AG04449 (cell line): ENCODE data around the gene ZFP2.
"Not testable (repeated sequence)": the region's sequence is repeated elsewhere in the genome, so short reads cannot be mapped to it uniquely, and the experiment has no call there.

Experiments used
- CTCF ChIA-PET: fragments of 350-600 bp; formaldehyde crosslinking; extraction: SDS; loops from one replicate; lab custom pipeline; 2021; ENCODE audit warnings: antibody characterized with exemption; lab: Yijun Ruan, JAX
- POLR2A ChIA-PET: fragments of 400-600, 350-600 bp; formaldehyde crosslinking; extraction: SDS; loops from one replicate; lab custom pipeline; 2020; ENCODE audit warnings: antibody characterized with exemption, inconsistent platforms; lab: Yijun Ruan, JAX
- DNase-seq: peaks from one replicate; pipeline ENCODE4 v3.0.0-alpha.2; 2010; ENCODE audit warnings: low read depth, low spot score
- H3K4me3 ChIP-seq: 2 replicates; pipeline ENCODE4 v1.5.1; 2011; ENCODE audit warnings: low read depth, mild to moderate bottlenecking, control low read depth, low read length
- TF ChIP-seq, protein P1 (sequence below): IDR thresholded peaks from one replicate; pipeline ENCODE4 v1.5.1; 2011; ENCODE audit warnings: mild to moderate bottlenecking, moderate library complexity, low read length, control low read depth, inconsistent platforms; ENCODE audit not compliant: insufficient read depth; ENCODE audit errors: missing control alignments

ZFP2 gene

DNA sequence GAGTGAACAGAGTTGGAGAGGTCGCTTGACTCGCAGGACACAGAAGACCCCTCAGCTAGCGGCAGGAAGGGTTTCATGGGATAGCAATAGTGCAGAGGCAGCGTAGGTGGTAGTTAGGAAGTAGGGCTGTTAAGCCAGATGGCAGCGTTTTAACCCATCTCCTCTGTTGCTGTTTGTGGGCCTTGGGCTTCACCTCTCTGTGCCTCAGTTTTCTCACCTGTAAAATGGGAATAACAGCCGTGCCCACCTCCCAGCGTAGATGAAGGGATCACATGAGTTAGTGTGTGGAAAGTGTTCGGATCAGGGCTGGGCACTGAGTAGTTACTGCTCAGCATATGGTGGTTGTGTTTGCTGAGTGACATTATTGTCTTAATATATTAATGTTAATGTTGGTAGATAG lies 34.1 kb upstream of the ZFP2 start:
- no peak for DNase-seq
- peak overlapping the region; percentile 18 for H3K4me3 ChIP-seq
- ChIA-PET POLR2A (no interaction called here), CTCF (no interaction called here)
- TF ChIP-seq, protein P1, sequence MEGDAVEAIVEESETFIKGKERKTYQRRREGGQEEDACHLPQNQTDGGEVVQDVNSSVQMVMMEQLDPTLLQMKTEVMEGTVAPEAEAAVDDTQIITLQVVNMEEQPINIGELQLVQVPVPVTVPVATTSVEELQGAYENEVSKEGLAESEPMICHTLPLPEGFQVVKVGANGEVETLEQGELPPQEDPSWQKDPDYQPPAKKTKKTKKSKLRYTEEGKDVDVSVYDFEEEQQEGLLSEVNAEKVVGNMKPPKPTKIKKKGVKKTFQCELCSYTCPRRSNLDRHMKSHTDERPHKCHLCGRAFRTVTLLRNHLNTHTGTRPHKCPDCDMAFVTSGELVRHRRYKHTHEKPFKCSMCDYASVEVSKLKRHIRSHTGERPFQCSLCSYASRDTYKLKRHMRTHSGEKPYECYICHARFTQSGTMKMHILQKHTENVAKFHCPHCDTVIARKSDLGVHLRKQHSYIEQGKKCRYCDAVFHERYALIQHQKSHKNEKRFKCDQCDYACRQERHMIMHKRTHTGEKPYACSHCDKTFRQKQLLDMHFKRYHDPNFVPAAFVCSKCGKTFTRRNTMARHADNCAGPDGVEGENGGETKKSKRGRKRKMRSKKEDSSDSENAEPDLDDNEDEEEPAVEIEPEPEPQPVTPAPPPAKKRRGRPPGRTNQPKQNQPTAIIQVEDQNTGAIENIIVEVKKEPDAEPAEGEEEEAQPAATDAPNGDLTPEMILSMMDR, result no peak

DNA sequence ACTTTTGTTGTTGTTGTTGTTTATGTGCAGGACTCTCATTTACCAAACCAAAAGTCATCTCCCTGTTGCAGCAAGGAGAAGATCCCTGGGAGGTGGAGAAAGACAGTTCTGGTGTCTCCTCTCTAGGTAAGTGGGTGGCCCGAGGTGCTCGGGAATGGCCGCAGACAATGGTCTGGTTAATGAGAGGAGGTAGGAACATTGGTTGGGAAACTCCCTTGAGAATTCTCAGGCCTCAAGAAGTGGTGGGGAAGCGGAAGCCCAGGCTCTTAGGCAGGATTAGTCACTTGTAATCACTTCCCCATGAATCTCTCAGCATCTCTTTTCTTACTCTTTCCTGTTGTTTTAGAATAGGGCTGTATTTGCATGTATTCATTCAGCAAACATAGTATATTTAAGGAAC lies 28.8 kb upstream of the ZFP2 start:
- CTCF ChIA-PET, result no interaction called here
- H3K4me3 ChIP-seq, result no peak overlapping the region
- TF ChIP-seq, protein P1, result no peak
- POLR2A ChIA-PET, result no interaction called here
- no peak for DNase-seq

DNA sequence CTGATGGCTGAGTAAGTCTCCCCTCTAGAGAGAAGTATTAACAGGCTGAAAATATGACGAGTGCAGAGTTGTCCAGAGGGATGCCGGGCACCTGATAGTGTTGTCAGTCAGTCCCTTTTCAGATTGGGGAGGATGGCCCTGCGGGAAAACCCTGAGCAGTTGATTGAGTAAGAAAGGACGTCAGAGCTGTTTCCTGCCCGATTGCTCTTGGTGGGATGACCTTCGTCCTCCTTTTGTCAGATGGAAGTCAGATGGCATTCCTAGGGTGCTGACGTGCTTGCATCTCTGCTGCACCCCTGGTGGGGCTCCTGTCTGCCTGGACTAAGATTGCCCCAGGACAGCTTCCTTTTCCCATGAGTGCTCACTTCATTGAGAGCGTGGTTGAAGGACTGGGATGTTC lies 26.1 kb upstream of the ZFP2 start:
- TF ChIP-seq, protein P1, result no peak
- no peak for DNase-seq
- ChIA-PET CTCF (no interaction called here), POLR2A (no interaction called here)
- no peak overlapping the region for H3K4me3 ChIP-seq

DNA sequence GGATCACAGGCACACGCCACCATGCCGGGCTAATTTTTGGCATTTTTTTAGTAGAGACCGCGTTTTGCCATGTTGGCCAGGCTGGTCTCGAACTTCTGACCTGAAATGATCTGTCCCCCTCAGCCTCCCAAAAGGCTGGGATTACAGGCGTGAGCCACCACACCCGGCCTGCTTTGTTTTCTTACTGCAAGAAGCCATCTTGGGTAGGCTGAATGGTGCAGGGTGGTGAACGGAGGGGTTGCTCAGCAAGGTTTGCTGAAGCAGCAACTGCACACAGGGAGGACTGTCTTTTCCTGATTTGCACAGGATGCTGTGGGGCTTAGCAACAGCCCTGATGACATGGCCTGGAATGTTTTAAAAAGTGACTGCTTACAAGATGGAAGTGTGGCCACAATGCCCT lies 25.3 kb upstream of the ZFP2 start:
- DNase-seq, result no peak
- ChIA-PET POLR2A (no interaction called here), CTCF (no interaction called here)
- no peak overlapping the region for H3K4me3 ChIP-seq
- TF ChIP-seq, protein P1, result no peak

DNA sequence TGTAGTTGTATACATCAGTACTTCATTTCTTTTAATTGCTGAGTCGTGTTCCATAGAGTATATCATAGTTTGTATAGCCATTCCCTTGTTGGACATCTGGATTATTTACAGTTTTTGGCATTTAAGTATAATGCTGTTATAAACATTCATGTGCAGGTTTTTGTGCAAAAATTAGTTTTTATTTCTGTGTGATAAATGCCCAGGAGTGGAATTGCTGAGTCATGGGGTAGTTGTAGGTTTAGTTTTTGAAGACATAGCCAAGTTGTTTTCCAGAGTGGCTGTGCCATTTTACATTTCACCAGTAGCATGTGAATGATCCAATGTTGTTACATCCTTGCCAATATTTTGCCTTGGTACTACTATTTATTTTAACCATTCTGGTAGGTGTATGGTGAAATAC lies 23.4 kb upstream of the ZFP2 start:
- TF ChIP-seq, protein P1, result no peak
- POLR2A ChIA-PET, result no interaction called here

DNA sequence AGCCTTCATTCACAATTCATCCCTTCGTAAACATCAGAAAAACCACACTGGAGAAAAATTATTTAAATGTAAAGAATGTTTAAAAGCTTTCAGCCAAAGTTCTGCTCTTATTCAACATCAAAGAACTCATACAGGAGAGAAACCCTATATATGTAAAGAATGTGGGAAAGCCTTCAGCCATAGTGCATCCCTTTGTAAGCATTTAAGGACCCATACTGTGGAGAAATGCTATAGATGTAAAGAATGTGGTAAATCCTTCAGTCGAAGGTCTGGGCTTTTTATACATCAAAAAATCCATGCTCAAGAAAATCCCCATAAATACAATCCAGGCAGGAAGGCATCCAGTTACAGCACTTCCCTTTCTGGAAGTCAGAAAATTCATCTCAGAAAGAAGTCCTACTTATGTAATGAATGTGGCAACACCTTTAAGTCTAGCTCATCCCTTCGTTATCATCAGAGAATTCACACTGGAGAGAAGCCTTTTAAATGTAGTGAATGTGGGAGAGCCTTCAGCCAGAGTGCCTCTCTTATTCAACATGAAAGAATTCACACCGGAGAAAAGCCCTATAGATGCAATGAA lies 12.5 kb upstream of the ZFP2 start:
- DNase-seq, POLR2A ChIA-PET, H3K4me3 ChIP-seq, CTCF ChIA-PET: not testable (repeated sequence)

More for the DNA sequence above, 23.4 kb upstream of the ZFP2 start:
- H3K4me3 ChIP-seq, result no peak overlapping the region
- DNase-seq, result no peak
- CTCF ChIA-PET, result no interaction called here

DNA sequence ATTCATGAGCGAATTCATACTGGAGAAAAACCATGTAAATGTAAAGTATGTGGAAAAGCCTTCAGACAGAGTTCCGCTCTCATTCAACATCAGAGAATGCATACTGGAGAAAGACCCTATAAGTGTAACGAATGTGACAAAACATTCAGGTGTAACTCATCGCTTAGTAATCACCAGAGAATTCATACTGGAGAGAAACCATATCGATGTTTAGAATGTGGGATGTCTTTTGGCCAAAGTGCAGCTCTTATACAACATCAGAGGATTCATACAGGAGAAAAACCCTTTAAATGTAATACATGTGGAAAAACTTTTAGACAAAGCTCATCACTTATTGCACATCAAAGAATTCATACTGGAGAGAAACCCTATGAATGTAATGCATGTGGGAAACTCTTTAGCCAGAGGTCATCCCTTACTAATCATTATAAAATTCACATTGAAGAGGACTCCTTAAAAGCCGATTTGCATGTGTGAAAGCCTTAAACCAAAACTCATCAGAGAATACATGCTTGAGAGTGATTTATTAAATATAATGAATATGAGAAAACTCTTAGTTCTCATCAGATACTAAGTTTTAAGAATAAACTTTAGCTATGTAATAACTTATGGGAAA lies 11.8 kb upstream of the ZFP2 start:
- POLR2A ChIA-PET, result no interaction called here
- no peak for DNase-seq
- CTCF ChIA-PET, result no interaction called here
- H3K4me3 ChIP-seq, result no peak overlapping the region
- TF ChIP-seq, protein P1, result no peak
